Liver (tissue), 9 donors: ENCODE results near the gene CDH4. TPM values are rescaled to one million over a fixed set of nuclear protein-coding genes. Genes with fewer than 3 reads are reported as not detected.

Experiments
- DNase-seq: peaks from one replicate; pipeline ENCODE4 v3.0.0-alpha.2; 2017; ENCODE audit warnings: low spot score
- H3K27ac ChIP-seq, 2 donors: one replicate each; pipeline ENCODE4 v1.7.0; 2013; ENCODE audit warnings: inconsistent platforms in 2 of 2, low read length in 2 of 2, control low read depth in 1 of 2, low read depth in 1 of 2, mild to moderate bottlenecking in 1 of 2
- H3K27me3 ChIP-seq, 4 donors: one replicate each; pipeline versions ENCODE4 v1.6.1 to v1.7.0; 2013; ENCODE audit warnings: low read length in 3 of 4, inconsistent platforms in 1 of 4, mild to moderate bottlenecking in 1 of 4, moderate library complexity in 1 of 4; ENCODE audit not compliant: control insufficient read depth in 4 of 4, insufficient read depth in 4 of 4
- H3K36me3 ChIP-seq, 4 donors: one replicate each; pipeline versions ENCODE4 v1.6.1 to v1.7.0; 2013; ENCODE audit warnings: low read length in 3 of 4, mild to moderate bottlenecking in 3 of 4, low read depth in 1 of 4, moderate library complexity in 1 of 4; ENCODE audit not compliant: control insufficient read depth in 4 of 4, insufficient read depth in 3 of 4
- H3K4me1 ChIP-seq, 4 donors: one replicate each; pipeline versions ENCODE4 v1.6.1 to v1.7.0; 2013; ENCODE audit warnings: low read length in 3 of 4, mild to moderate bottlenecking in 3 of 4, moderate library complexity in 1 of 4; ENCODE audit not compliant: control insufficient read depth in 4 of 4, insufficient read depth in 4 of 4
- H3K4me3 ChIP-seq, 3 donors: one replicate each; pipeline versions ENCODE4 v1.6.1 to v1.7.0; 2013; ENCODE audit warnings: low read length in 3 of 3, control low read depth in 1 of 3, low read depth in 1 of 3, mild to moderate bottlenecking in 1 of 3
- H3K9ac ChIP-seq, 2 donors: one replicate each; pipeline ENCODE4 v1.7.0; 2013; ENCODE audit warnings: low read length in 2 of 2, mild to moderate bottlenecking in 2 of 2, moderate library complexity in 2 of 2, control low read depth in 1 of 2, low read depth in 1 of 2
- H3K9me3 ChIP-seq, 4 donors: one replicate each; pipeline versions ENCODE4 v1.6.1 to v1.7.0; 2013; ENCODE audit warnings: low read length in 3 of 4; ENCODE audit not compliant: control insufficient read depth in 4 of 4
- ATF3 ChIP-seq: IDR thresholded peaks from 2 replicates; pipeline ENCODE4 v1.6.1; 2016; ENCODE audit warnings: antibody characterized with exemption
- EGR1 ChIP-seq, 2 donors: IDR thresholded peaks; 2 replicates each; pipeline ENCODE4 v1.6.1; 2016 to 2018; ENCODE audit warnings: antibody characterized with exemption in 2 of 2, low read depth in 2 of 2
- FOXA1 ChIP-seq: IDR thresholded peaks from 2 replicates; pipeline ENCODE4 v1.6.1; 2016; ENCODE audit warnings: antibody characterized with exemption
- FOXA2 ChIP-seq: IDR thresholded peaks from 2 replicates; pipeline ENCODE4 v1.6.1; 2016; ENCODE audit warnings: antibody characterized with exemption
- GABPA ChIP-seq, 2 donors: IDR thresholded peaks in 1 of 2; conservative IDR thresholded peaks in 1 of 2; 2 replicates each; pipeline ENCODE4 v1.6.1; 2016; ENCODE audit warnings: antibody characterized with exemption in 2 of 2, mild to moderate bottlenecking in 1 of 2, moderate library complexity in 1 of 2
- HNF4A ChIP-seq, 2 donors: conservative IDR thresholded peaks; 2 replicates each; pipeline ENCODE4 v1.6.1; 2016; ENCODE audit warnings: antibody characterized with exemption in 2 of 2, mild to moderate bottlenecking in 2 of 2
- HNF4G ChIP-seq: IDR thresholded peaks from 2 replicates; pipeline ENCODE4 v1.6.1; 2016; ENCODE audit warnings: antibody characterized with exemption
- JUND ChIP-seq, 2 donors: IDR thresholded peaks; 2 replicates each; pipeline ENCODE4 v1.6.1; 2016; ENCODE audit warnings: antibody characterized with exemption in 2 of 2
- NR2F2 ChIP-seq: IDR thresholded peaks from 2 replicates; pipeline ENCODE4 v1.6.1; 2016; ENCODE audit warnings: antibody characterized with exemption
- RAD21 ChIP-seq, 2 donors: IDR thresholded peaks; 2 replicates each; pipeline ENCODE4 v1.6.1; 2016; ENCODE audit warnings: antibody characterized with exemption in 2 of 2, mild to moderate bottlenecking in 2 of 2
- RXRA ChIP-seq, 2 donors: IDR thresholded peaks; 2 replicates each; pipeline ENCODE4 v1.6.1; 2017 to 2018; ENCODE audit warnings: antibody characterized with exemption in 2 of 2, mild to moderate bottlenecking in 1 of 2
- SP1 ChIP-seq: IDR thresholded peaks from 2 replicates; pipeline ENCODE4 v1.6.1; 2018; ENCODE audit warnings: antibody characterized with exemption, mild to moderate bottlenecking
- TAF1 ChIP-seq: conservative IDR thresholded peaks from 2 replicates; pipeline ENCODE4 v1.6.1; 2016; ENCODE audit warnings: antibody characterized with exemption, mild to moderate bottlenecking
- YY1 ChIP-seq: IDR thresholded peaks from 2 replicates; pipeline ENCODE4 v1.6.1; 2016; ENCODE audit warnings: antibody characterized with exemption, mild to moderate bottlenecking
- ZBTB33 ChIP-seq: IDR thresholded peaks from 2 replicates; pipeline ENCODE4 v1.6.1; 2016; ENCODE audit warnings: antibody characterized with exemption
- WGBS: extraction: QIAGEN DNeasy Blood & Tissue Kit; methylation state at CpG from one replicate; pipeline ENCODE4 v1.1.7; 2013; 5-methylcytosine and 5-hydroxymethylcytosine counted together
- polyA plus RNA-seq, 2 donors: library from polyadenylated mRNA; stranded (reverse) in 1 of 2; unstranded in 1 of 2; fragments of 200-250 nt in 1 of 2; fragments of >200 nt in 1 of 2; fragmentation: Nextera tagmentation in 1 of 2; extraction: Ambion mirVana in 1 of 2; gene quantifications; one replicate each; pipeline versions ENCODE4 v1.2.1 to v1.2.3, GENCODE V29; 2013 to 2015
- total RNA-seq, 2 donors: library from RNA; depleted of rRNA; stranded (reverse); fragments of >200 nt; gene quantifications; one replicate each; pipeline ENCODE4 v1.2.3, GENCODE V29; 2014
- TF ChIP-seq, protein P1 (sequence below): IDR thresholded peaks from 2 replicates; pipeline ENCODE4 v1.6.1; 2016; ENCODE audit warnings: antibody characterized with exemption, mild to moderate bottlenecking
- TF ChIP-seq, protein P2 (sequence below): IDR thresholded peaks from 2 replicates; pipeline ENCODE4 v1.6.1; 2016; ENCODE audit warnings: antibody characterized with exemption
- TF ChIP-seq, protein P3 (sequence below): fragments of 150-350 bp; IDR thresholded peaks from 2 replicates; pipeline ENCODE4 v1.5.1; 2017; ENCODE audit warnings: improper control_type of control experiment, low read depth, low read length; ENCODE audit not compliant: missing input control
- donor health status: healthy.
- donor health status: healthy.
- donor health status: healthy.
- donor health status: healthy.
- donor health status: healthy.

CDH4 gene
- total and polyA plus RNA-seq, 4 donors, result 0.03 to 0.25 (median 0.19) TPM; not detected in 1

DNA sequence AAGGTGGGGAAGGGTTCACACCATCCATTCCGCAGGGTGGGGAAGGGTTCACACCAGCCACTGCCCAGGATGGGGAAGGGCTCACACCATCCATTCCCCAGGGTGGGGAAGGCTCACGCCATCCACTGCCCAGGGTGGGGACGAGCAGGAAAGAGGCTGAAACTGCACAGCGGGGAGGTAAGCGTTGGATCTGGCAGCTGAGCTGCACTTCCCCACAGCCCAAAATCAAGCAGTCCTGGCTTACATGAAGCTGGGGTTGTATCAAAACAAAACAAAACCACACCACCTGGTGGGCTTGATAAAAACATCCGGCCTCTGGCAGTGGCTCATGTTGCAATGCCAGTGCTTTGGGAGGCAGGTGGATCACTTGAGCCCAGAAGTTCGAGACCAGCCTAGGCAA lies 545.1 kb downstream of the CDH4 start:
- Histone ChIP-seq H3K9ac (no peak overlapping the region), H3K27ac (no peak overlapping the region), H3K9me3 (no peaks in the 10 kb centered on the region), H3K4me1 (no peaks in the 10 kb centered on the region), H3K36me3 (no peaks in the 10 kb centered on the region), H3K27me3 (peaks cover 0 to 3% (median 1%) of the 10 kb centered on the region in 4 donors), H3K4me3 (no peak overlapping the region)
- no peak for TF ChIP-seq RAD21 (IDR thresholded peaks at IDR 0.05)
- no peak for TF ChIP-seq HNF4G
- no peak for DNase-seq
- 63% methylated on average over 7 of the region's 7 CpGs for WGBS

GRCh38 chr20:61797971-61798411 lies 545.9 kb downstream of the CDH4 start:
- H3K9ac ChIP-seq, result no peak overlapping the region
- WGBS, result 82% methylated on average over 25 of the region's 25 CpGs
- H3K9me3 ChIP-seq, result no peaks in the 10 kb centered on the region
- H3K27ac ChIP-seq, result no peak overlapping the region
- TF ChIP-seq ZBTB33 (no peak), EGR1 (IDR thresholded peaks at IDR 0.05; ENCODE audit: low read depth in 2 of 2) (no peak), JUND (IDR thresholded peaks at IDR 0.05) (no peak), FOXA1 (no peak), NR2F2 (no peak), RAD21 (IDR thresholded peaks at IDR 0.05) (no peak), ATF3 (no peak), SP1 (no peak), FOXA2 (no peak), HNF4G (no peak), HNF4A (conservative IDR thresholded peaks at IDR 0.05) (no peak), GABPA (IDR thresholded peaks at IDR 0.05 in 1 of 2, conservative IDR thresholded peaks at IDR 0.05 in 1 of 2) (no peak), RXRA (IDR thresholded peaks at IDR 0.05) (no peak), TAF1 (no peak), YY1 (no peak)
- TF ChIP-seq, protein P1, sequence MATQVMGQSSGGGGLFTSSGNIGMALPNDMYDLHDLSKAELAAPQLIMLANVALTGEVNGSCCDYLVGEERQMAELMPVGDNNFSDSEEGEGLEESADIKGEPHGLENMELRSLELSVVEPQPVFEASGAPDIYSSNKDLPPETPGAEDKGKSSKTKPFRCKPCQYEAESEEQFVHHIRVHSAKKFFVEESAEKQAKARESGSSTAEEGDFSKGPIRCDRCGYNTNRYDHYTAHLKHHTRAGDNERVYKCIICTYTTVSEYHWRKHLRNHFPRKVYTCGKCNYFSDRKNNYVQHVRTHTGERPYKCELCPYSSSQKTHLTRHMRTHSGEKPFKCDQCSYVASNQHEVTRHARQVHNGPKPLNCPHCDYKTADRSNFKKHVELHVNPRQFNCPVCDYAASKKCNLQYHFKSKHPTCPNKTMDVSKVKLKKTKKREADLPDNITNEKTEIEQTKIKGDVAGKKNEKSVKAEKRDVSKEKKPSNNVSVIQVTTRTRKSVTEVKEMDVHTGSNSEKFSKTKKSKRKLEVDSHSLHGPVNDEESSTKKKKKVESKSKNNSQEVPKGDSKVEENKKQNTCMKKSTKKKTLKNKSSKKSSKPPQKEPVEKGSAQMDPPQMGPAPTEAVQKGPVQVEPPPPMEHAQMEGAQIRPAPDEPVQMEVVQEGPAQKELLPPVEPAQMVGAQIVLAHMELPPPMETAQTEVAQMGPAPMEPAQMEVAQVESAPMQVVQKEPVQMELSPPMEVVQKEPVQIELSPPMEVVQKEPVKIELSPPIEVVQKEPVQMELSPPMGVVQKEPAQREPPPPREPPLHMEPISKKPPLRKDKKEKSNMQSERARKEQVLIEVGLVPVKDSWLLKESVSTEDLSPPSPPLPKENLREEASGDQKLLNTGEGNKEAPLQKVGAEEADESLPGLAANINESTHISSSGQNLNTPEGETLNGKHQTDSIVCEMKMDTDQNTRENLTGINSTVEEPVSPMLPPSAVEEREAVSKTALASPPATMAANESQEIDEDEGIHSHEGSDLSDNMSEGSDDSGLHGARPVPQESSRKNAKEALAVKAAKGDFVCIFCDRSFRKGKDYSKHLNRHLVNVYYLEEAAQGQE, result no peak
- TF ChIP-seq, protein P2, sequence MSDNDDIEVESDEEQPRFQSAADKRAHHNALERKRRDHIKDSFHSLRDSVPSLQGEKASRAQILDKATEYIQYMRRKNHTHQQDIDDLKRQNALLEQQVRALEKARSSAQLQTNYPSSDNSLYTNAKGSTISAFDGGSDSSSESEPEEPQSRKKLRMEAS, result no peak
- TF ChIP-seq, protein P3, sequence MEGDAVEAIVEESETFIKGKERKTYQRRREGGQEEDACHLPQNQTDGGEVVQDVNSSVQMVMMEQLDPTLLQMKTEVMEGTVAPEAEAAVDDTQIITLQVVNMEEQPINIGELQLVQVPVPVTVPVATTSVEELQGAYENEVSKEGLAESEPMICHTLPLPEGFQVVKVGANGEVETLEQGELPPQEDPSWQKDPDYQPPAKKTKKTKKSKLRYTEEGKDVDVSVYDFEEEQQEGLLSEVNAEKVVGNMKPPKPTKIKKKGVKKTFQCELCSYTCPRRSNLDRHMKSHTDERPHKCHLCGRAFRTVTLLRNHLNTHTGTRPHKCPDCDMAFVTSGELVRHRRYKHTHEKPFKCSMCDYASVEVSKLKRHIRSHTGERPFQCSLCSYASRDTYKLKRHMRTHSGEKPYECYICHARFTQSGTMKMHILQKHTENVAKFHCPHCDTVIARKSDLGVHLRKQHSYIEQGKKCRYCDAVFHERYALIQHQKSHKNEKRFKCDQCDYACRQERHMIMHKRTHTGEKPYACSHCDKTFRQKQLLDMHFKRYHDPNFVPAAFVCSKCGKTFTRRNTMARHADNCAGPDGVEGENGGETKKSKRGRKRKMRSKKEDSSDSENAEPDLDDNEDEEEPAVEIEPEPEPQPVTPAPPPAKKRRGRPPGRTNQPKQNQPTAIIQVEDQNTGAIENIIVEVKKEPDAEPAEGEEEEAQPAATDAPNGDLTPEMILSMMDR, result no peak
- peaks cover 0 to 3% (median 1%) of the 10 kb centered on the region in 4 donors for H3K27me3 ChIP-seq
- no peaks in the 10 kb centered on the region for H3K36me3 ChIP-seq
- H3K4me3 ChIP-seq, result no peak overlapping the region
- DNase-seq, result no peak
- H3K4me1 ChIP-seq, result no peaks in the 10 kb centered on the region
